ENCODE data around the gene CHCHD4. TPM values are rescaled to one million over a fixed set of nuclear protein-coding genes. Genes with fewer than 3 reads are reported as not detected.

The CHCHD4 gene
- total RNA-seq = 10 to 100 TPM; 10.1 to 16.7 (median 12.2) TPM
- polyA plus RNA-seq = 10 to 100 TPM; 11.7 to 22.2 TPM
- long read RNA-seq, donor 1, transcript CHCHD4-202 (3 exons, 1,405 nt) = major isoform, 22 of 28 reads
- long read RNA-seq, donor 1, partial matches to known transcripts = 1 of 28 reads
- long read RNA-seq, donor 1, other reads (novel, unspliced or antisense) = 3 of 28 reads
- long read RNA-seq, donor 2, transcript CHCHD4-202 (3 exons, 1,405 nt) = major isoform, 26 of 26 reads
- long read RNA-seq, donor 2, partial matches to known transcripts = 0 of 26 reads
- long read RNA-seq, donor 2, other reads (novel, unspliced or antisense) = 0 of 26 reads
- long read RNA-seq, donor 3, transcript CHCHD4-202 (3 exons, 1,405 nt) = major isoform, 21 of 24 reads
- long read RNA-seq, donor 3, partial matches to known transcripts = 0 of 24 reads
- long read RNA-seq, donor 3, other reads (novel, unspliced or antisense) = 0 of 24 reads

- intact Hi-C loops (cut with DNase I) = loop anchor here in 3 of 4 donors (2.0 to 10.0 kb wide), 4 partner anchors 50 to 230 kb away; partner anchors contain the start of genes LSM3 (in 2 of the 3) and XPC (in 2 of the 3)
- WGBS, 3 donors = 0% methylated on average over 32 to 55 of the region's 55 CpGs
- Histone ChIP-seq H3K9me3 (no peaks in the 10 kb centered on the region), H3K4me1 (ENCODE audit: insufficient read depth) (peaks cover 18% of the 10 kb centered on the region), H3K36me3 (no peaks in the 10 kb centered on the region), H3K27me3 (no peaks in the 10 kb centered on the region), H3K27ac (peak within 1 kb of the TSS; percentile 49 to 88), H3K4me3 (peak within 1 kb of the TSS; percentile 72)
- DNase-seq = peak; percentile 98 to 99 (median 99)
- TF ChIP-seq, protein P1, sequence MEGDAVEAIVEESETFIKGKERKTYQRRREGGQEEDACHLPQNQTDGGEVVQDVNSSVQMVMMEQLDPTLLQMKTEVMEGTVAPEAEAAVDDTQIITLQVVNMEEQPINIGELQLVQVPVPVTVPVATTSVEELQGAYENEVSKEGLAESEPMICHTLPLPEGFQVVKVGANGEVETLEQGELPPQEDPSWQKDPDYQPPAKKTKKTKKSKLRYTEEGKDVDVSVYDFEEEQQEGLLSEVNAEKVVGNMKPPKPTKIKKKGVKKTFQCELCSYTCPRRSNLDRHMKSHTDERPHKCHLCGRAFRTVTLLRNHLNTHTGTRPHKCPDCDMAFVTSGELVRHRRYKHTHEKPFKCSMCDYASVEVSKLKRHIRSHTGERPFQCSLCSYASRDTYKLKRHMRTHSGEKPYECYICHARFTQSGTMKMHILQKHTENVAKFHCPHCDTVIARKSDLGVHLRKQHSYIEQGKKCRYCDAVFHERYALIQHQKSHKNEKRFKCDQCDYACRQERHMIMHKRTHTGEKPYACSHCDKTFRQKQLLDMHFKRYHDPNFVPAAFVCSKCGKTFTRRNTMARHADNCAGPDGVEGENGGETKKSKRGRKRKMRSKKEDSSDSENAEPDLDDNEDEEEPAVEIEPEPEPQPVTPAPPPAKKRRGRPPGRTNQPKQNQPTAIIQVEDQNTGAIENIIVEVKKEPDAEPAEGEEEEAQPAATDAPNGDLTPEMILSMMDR (IDR thresholded peaks at IDR 0.05) = no peak
- TF ChIP-seq POLR2A (IDR thresholded peaks at IDR 0.05) = peak; percentile 79
Observed at GRCh38 chr3:14124615-14125192, at the start of gene CHCHD4, which contains the start of gene TMEM43. TSS of gene CHCHD4 (minus strand) at chr3:14124870. CDS start at chr3:14124676, 194 bp downstream. TSS of gene TMEM43 (plus strand) at chr3:14125052. CDS start at chr3:14125194, 142 bp downstream.

GRCh38 chr3:14172496-14172895 is 47.8 kb upstream of the CHCHD4 start:
- Histone ChIP-seq H3K27me3 (no peaks in the 10 kb centered on the region), H3K4me1 (ENCODE audit: insufficient read depth) (peaks cover 7% of the 10 kb centered on the region), H3K9me3 (no peaks in the 10 kb centered on the region), H3K4me3 (no peak overlapping the region), H3K27ac (no peak overlapping the region), H3K36me3 (no peaks in the 10 kb centered on the region)
- TF ChIP-seq EP300 (IDR thresholded peaks at IDR 0.05) (no peak), POLR2A (IDR thresholded peaks at IDR 0.05) (no peak)
- TF ChIP-seq, protein P1 (IDR thresholded peaks at IDR 0.05) = no peak
- no peak for DNase-seq
- 88 to 89% (median 89%) methylated on average over 5 of the region's 5 CpGs for WGBS, 3 donors
- intact Hi-C loops (cut with DNase I) = loop anchor here in 2 of 4 donors (5.0 to 10.0 kb wide), 3 partner anchors 48 to 772 kb away; partner anchors contain the start of genes CHCHD4 (in 1 of the 2), NR2C2 (in 1 of the 2) and TMEM43 (in 1 of the 2)

DNA sequence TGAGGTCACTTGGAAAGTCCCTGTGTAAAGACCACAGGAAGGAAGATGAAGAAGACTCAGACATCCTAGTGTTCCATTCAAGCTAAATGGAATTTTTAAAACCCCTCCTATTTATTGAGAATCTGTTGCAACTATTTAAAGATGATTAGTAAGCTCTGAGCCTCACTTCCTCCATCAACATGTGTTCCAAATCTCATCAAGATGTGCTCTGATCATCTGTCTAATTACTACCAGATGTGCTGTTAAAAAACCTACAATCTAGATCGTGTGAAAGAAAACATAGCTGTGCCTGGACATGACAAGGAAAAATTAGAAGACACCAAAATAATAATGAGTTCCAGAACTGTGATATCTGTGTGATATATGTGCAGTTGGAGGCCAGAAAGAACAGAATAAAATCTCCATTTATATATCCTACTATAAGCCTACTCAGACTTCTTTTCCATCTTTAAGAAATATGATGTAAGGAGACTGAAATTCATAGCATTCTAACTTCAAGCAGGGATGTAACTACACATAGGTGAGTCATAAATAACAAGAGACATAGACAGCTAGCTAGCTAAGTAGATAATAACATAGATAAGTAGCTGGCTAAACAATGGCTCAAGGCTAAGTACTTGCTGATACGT is 46.0 kb upstream of the CHCHD4 start:
- Histone ChIP-seq H3K9me3 (no peaks in the 10 kb centered on the region), H3K27me3 (no peaks in the 10 kb centered on the region), H3K4me3 (no peak overlapping the region), H3K27ac (no peak overlapping the region), H3K36me3 (no peaks in the 10 kb centered on the region), H3K4me1 (ENCODE audit: insufficient read depth) (peaks cover under 1% of the 10 kb centered on the region)
- no peak for DNase-seq
- intact Hi-C loops (cut with DNase I) = loop anchor here in 2 of 4 donors (5.0 to 10.0 kb wide), 3 partner anchors 46 to 774 kb away; partner anchors contain the start of genes CHCHD4 (in 1 of the 2), NR2C2 (in 1 of the 2) and TMEM43 (in 1 of the 2)
- TF ChIP-seq POLR2A (IDR thresholded peaks at IDR 0.05) (no peak), EP300 (IDR thresholded peaks at IDR 0.05) (no peak)
- TF ChIP-seq, protein P1 (IDR thresholded peaks at IDR 0.05) = no peak
- 59 to 68% (median 65%) methylated on average over 2 of the region's 2 CpGs for WGBS, 3 donors

- H3K4me3 ChIP-seq = no peak overlapping the region
- no peaks in the 10 kb centered on the region for H3K36me3 ChIP-seq
- no peaks in the 10 kb centered on the region for H3K4me1 ChIP-seq (ENCODE audit: insufficient read depth)
- TF ChIP-seq, protein P1 (IDR thresholded peaks at IDR 0.05) = no peak
- no peak for TF ChIP-seq POLR2A (IDR thresholded peaks at IDR 0.05)
- no peak for TF ChIP-seq EP300 (IDR thresholded peaks at IDR 0.05)
- no peaks in the 10 kb centered on the region for H3K9me3 ChIP-seq
- H3K27ac ChIP-seq = no peak overlapping the region
- H3K27me3 ChIP-seq = no peaks in the 10 kb centered on the region
- intact Hi-C loops (cut with DNase I) = loop anchor here in 2 of 4 donors (5.0 to 10.0 kb wide), 3 partner anchors 45 to 775 kb away; partner anchors contain the start of genes CHCHD4 (in 1 of the 2), NR2C2 (in 1 of the 2) and TMEM43 (in 1 of the 2)
- DNase-seq = no peak
Observed at GRCh38 chr3:14169871-14170270, 45.2 kb upstream of the CHCHD4 start.

All from ovary (tissue), 10 donors.